Heart left ventricle (tissue), 16 donors: ENCODE data around the gene FBXL17. TPM values are rescaled to one million over a fixed set of nuclear protein-coding genes. Genes with fewer than 3 reads are reported as not detected.

Experiments
- ATAC-seq, 4 donors: fragments of 200-7000 bp; cut with Tn5 transposase; one replicate each; pipeline ENCODE4 v1.9.1; 2020 to 2022; ENCODE audit warnings: moderate library complexity in 4 of 4, mild to moderate bottlenecking in 3 of 4, moderate number of reproducible peaks in 1 of 4
- DNase-seq, 5 donors: peaks; one replicate each; pipeline ENCODE4 v3.0.0-alpha.2; 2020
- H3K27ac ChIP-seq, 12 donors: fragments of 200-600 bp; sonication (generic) in 4 of 12; one replicate each; pipeline versions ENCODE4 v1.5.0 to v1.8.0; 2016 to 2022; ENCODE audit warnings: mild to moderate bottlenecking in 2 of 12
- H3K27me3 ChIP-seq, 9 donors: fragments of 200-600 bp; sonication (generic) in 2 of 9; one replicate each; pipeline versions ENCODE4 v1.5.1 to v1.8.0; 2016 to 2022; ENCODE audit warnings: mild to moderate bottlenecking in 3 of 9
- H3K36me3 ChIP-seq, 9 donors: fragments of 200-600 bp; sonication (generic) in 2 of 9; one replicate each; pipeline versions ENCODE4 v1.5.0 to v1.8.0; 2018 to 2022; ENCODE audit warnings: mild to moderate bottlenecking in 2 of 9
- H3K4me1 ChIP-seq, 12 donors: fragments of 200-600 bp; sonication (generic) in 4 of 12; one replicate each; pipeline versions ENCODE4 v1.5.0 to v1.8.0; 2016 to 2022; ENCODE audit warnings: mild to moderate bottlenecking in 3 of 12
- H3K4me3 ChIP-seq, 12 donors: fragments of 200-600 bp; sonication (generic) in 4 of 12; one replicate each; pipeline versions ENCODE4 v1.5.0 to v1.8.0; 2017 to 2022; ENCODE audit warnings: mild to moderate bottlenecking in 9 of 12, moderate library complexity in 4 of 12
- H3K9me3 ChIP-seq, 12 donors: fragments of 200-600 bp; sonication (generic) in 4 of 12; one replicate each; pipeline versions ENCODE4 v1.5.0 to v1.8.0; 2016 to 2022; ENCODE audit warnings: mild to moderate bottlenecking in 1 of 12
- POLR2A ChIP-seq, 2 donors: fragments of 450-650 bp; IDR thresholded peaks; one replicate each; pipeline ENCODE4 v1.6.1; 2017; ENCODE audit warnings: antibody characterized with exemption in 2 of 2, mild to moderate bottlenecking in 2 of 2, moderate library complexity in 2 of 2
- WGBS, 4 donors: extraction: QIAGEN DNeasy Blood & Tissue Kit in 2 of 4; methylation state at CpG; one replicate each; pipeline versions ENCODE4 v1.1.5 to v1.1.7; 2013 to 2018; 5-methylcytosine and 5-hydroxymethylcytosine counted together
- intact Hi-C, 10 donors: fragments of 100-400 bp; cut with DNase I; formaldehyde crosslinking; loops; one replicate each; pipeline versions ENCODE4 v1.11.1 to v1.14.2; 2022
- polyA plus RNA-seq, 2 donors: library from polyadenylated mRNA; stranded (reverse); fragments of 200-250 nt; gene quantifications; one replicate each; pipeline ENCODE4 v1.2.3, GENCODE V29; 2013
- total RNA-seq, 9 donors: library from RNA; depleted of rRNA in 2 of 9; stranded (reverse); fragments of >200 nt in 2 of 9; fragmentation: NEBNext Ultra II Directional in 3 of 9; extraction: Animal tissue kit (Norgen Biotek cat#: 25700) in 3 of 9; gene quantifications; one replicate each; pipeline versions ENCODE4 v1.1.0 to v1.2.4, GENCODE V29; 2016 to 2023
- TF ChIP-seq, protein P1 (sequence below), 12 donors: fragments of 200-600 bp; sonication (generic) in 4 of 12; IDR thresholded peaks; one replicate each; pipeline versions ENCODE4 v1.5.0 to v1.8.0; 2018 to 2022; ENCODE audit warnings: antibody characterized with exemption in 12 of 12, mild to moderate bottlenecking in 5 of 12
- donor health status: ischemic (EF 13 %, LVEDD 7.1; RV severe dilation, severe dysfunction).
- donor health status: healthy with polysubstance abuse.
- donor health status: DM: no; HTN: yes; CAD: no.
- donor health status: DM: no; HTN: no; CAD: no.
- donor health status: ischemic (EF 25% LVEDD 6.9; RV normal size, moderate dysfunction).
- donor health status: ischemic (EF 25% LVEDD 5.7; RV mildly dilated, moderate dysfunction).
- donor health status: healthy.
- donor health status: DM: yes; HTN: yes; CAD: no.
- donor health status: ischemic (EF 35%, LVEDD 5.7; RV mildly dilated, moderate dysfunction).
- donor health status: nonischemic (EF 11% LVEDD 7.7; RV severe dilation, severe dysfunction).
- donor health status: DM: yes; HTN: yes; CAD: no.
- donor health status: PGD.
- donor health status: ischemic (EF 29% LVEDD 5.4; RV normal size, mild dysfunction).
- donor health status: nonischemic (EF 23%, LVEDD 6.1; RV moderate dilation, normal function).

The FBXL17 gene
- total and polyA plus RNA-seq, 11 donors: 10.2 to 39.4 (median 33.1) TPM

GRCh38 chr5:107878661-107879060, 503.2 kb downstream of the FBXL17 start:
- TF ChIP-seq, protein P1, sequence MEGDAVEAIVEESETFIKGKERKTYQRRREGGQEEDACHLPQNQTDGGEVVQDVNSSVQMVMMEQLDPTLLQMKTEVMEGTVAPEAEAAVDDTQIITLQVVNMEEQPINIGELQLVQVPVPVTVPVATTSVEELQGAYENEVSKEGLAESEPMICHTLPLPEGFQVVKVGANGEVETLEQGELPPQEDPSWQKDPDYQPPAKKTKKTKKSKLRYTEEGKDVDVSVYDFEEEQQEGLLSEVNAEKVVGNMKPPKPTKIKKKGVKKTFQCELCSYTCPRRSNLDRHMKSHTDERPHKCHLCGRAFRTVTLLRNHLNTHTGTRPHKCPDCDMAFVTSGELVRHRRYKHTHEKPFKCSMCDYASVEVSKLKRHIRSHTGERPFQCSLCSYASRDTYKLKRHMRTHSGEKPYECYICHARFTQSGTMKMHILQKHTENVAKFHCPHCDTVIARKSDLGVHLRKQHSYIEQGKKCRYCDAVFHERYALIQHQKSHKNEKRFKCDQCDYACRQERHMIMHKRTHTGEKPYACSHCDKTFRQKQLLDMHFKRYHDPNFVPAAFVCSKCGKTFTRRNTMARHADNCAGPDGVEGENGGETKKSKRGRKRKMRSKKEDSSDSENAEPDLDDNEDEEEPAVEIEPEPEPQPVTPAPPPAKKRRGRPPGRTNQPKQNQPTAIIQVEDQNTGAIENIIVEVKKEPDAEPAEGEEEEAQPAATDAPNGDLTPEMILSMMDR (IDR thresholded peaks at IDR 0.05): no peak
- TF ChIP-seq POLR2A (IDR thresholded peaks at IDR 0.05): no peak
- 70 to 81% (median 74%) methylated on average over 4 of the region's 4 CpGs for WGBS, 4 donors
- ATAC-seq: no peak

GRCh38 chr5:107876906-107877305, 505.0 kb downstream of the FBXL17 start:
- no peak for TF ChIP-seq POLR2A (IDR thresholded peaks at IDR 0.05)
- TF ChIP-seq, protein P1 (IDR thresholded peaks at IDR 0.05): no peak
- peak overlapping the region in 1 of 12 donors; percentile 43 for H3K27ac ChIP-seq
- WGBS, 4 donors: 82 to 85% (median 84%) methylated on average over 6 of the region's 6 CpGs
- no peak for DNase-seq
- H3K27me3 ChIP-seq: no peaks in the 10 kb centered on the region
- no peaks in the 10 kb centered on the region for H3K9me3 ChIP-seq
- H3K36me3 ChIP-seq: peaks cover 0 to 5% (median 0%) of the 10 kb centered on the region in 9 donors
- H3K4me1 ChIP-seq: no peaks in the 10 kb centered on the region
- intact Hi-C loops: no loop called here
- no peak for ATAC-seq
- no peak overlapping the region for H3K4me3 ChIP-seq

More at GRCh38 chr5:107878661-107879060, 503.2 kb downstream of the FBXL17 start:
- DNase-seq: no peak
- no peaks in the 10 kb centered on the region for H3K4me1 ChIP-seq
- no peaks in the 10 kb centered on the region for H3K27me3 ChIP-seq
- no peak overlapping the region for H3K27ac ChIP-seq
- H3K9me3 ChIP-seq: no peaks in the 10 kb centered on the region
- intact Hi-C loops: no loop called here
- no peak overlapping the region for H3K4me3 ChIP-seq
- H3K36me3 ChIP-seq: peaks cover 0 to 5% (median 0%) of the 10 kb centered on the region in 9 donors

DNA sequence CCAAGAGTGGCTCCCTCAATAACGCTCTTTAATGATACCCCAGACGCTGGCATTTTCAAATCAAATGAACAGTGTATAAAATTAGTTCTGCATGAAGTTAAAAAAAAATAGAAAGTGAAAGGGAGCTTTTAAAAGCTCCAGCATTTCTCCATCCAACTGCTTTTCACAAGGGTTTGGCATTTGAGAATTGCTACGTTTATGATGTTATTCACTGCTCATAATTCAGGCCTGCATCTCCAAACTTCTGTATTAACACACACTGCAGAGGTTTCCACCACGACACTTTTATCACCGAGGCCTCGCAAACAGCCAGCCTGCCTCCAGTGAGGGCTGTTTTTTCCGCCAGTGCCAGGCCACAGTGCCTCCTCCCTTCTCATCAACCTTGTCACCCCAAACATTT, 505.6 kb downstream of the FBXL17 start:
- no peak for DNase-seq
- Histone ChIP-seq H3K4me1 (no peaks in the 10 kb centered on the region), H3K9me3 (no peaks in the 10 kb centered on the region), H3K36me3 (peaks cover 0 to 5% (median 0%) of the 10 kb centered on the region in 9 donors), H3K27me3 (no peaks in the 10 kb centered on the region), H3K4me3 (no peak overlapping the region), H3K27ac (peak overlapping the region in 1 of 12 donors; percentile 43)
- no peak for TF ChIP-seq POLR2A (IDR thresholded peaks at IDR 0.05)
- TF ChIP-seq, protein P1 (IDR thresholded peaks at IDR 0.05): no peak
- intact Hi-C loops: no loop called here
- WGBS, 4 donors: 84 to 91% (median 87%) methylated on average over 7 of the region's 7 CpGs
- ATAC-seq: no peak

DNA sequence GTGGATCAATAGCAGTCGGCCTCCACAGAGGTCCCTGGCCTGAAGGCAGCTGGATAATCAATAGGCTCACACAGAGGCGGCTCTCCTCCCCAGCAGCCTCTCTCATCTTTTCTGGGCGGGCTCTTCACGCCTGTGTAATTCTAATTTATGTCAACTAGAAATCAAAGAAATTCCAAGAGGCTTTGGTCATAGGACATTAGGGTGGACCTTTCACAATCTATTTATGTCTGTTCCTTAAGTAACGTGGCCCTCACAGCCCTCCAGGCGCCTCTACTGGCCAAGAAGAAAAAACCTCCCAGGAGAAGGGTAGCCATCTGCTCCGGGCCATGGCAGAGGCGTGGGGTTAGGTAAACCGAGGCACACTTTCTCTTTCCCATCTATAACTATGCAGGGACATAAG, 506.1 kb downstream of the FBXL17 start:
- 89 to 94% (median 91%) methylated on average over 9 of the region's 9 CpGs for WGBS, 4 donors
- peak overlapping the region in 1 of 12 donors; percentile 43 for H3K27ac ChIP-seq
- H3K36me3 ChIP-seq: peaks cover 0 to 5% (median 0%) of the 10 kb centered on the region in 9 donors
- no peaks in the 10 kb centered on the region for H3K4me1 ChIP-seq
- intact Hi-C loops: no loop called here
- H3K27me3 ChIP-seq: no peaks in the 10 kb centered on the region
- TF ChIP-seq, protein P1 (IDR thresholded peaks at IDR 0.05): no peak
- no peak for TF ChIP-seq POLR2A (IDR thresholded peaks at IDR 0.05)
- ATAC-seq (no peak), DNase-seq (no peak)
- no peaks in the 10 kb centered on the region for H3K9me3 ChIP-seq
- no peak overlapping the region for H3K4me3 ChIP-seq
